ENCODE data around the gene WWC2.
A peak's percentile ranks its signal among the peaks of the same experiment; 100 is the strongest.
"Not testable (repeated sequence)": the region's sequence is repeated elsewhere in the genome, so short reads cannot be mapped to it uniquely, and the experiment has no call there.

Gene WWC2

GRCh38 chr4:183172881-183173280 is 73.8 kb downstream of the WWC2 start:
- ATAC-seq (no peak), DNase-seq (no peak)

GRCh38 chr4:183173580-183174526 is 74.8 kb downstream of the WWC2 start:
- no peak for ATAC-seq

GRCh38 chr4:183175631-183176232 is 76.7 kb downstream of the WWC2 start:
- DNase-seq, result no peak
- no peak for ATAC-seq

More at GRCh38 chr4:183173580-183174526, 74.8 kb downstream of the WWC2 start:
- DNase-seq, result no peak

- no peak for DNase-seq
Measured at GRCh38 chr4:183177001-183177400, 77.9 kb downstream of the WWC2 start.

GRCh38 chr4:183178201-183178600 is 79.1 kb downstream of the WWC2 start:
- DNase-seq (no peak), ATAC-seq (no peak)

More at GRCh38 chr4:183177001-183177400, 77.9 kb downstream of the WWC2 start:
- no peak for ATAC-seq

- ATAC-seq (no peak), DNase-seq (no peak)
Measured at GRCh38 chr4:183180096-183180495, 81.0 kb downstream of the WWC2 start.

GRCh38 chr4:183180621-183181020 is 81.6 kb downstream of the WWC2 start:
- ATAC-seq, result no peak
- no peak for DNase-seq

GRCh38 chr4:183181081-183181480 is 82.0 kb downstream of the WWC2 start:
- no peak for DNase-seq
- no peak for ATAC-seq

- ATAC-seq (peak; percentile 14), DNase-seq (peak; percentile 5)
Measured at GRCh38 chr4:183182873-183183725, 84.0 kb downstream of the WWC2 start.

- no peak for ATAC-seq
- no peak for DNase-seq
Measured at GRCh38 chr4:183183906-183184535, 85.0 kb downstream of the WWC2 start.

GRCh38 chr4:183185018-183185417 is 86.0 kb downstream of the WWC2 start:
- ATAC-seq (peak; percentile 78), DNase-seq (no peak)

GRCh38 chr4:183185559-183185958 is 86.5 kb downstream of the WWC2 start:
- DNase-seq (no peak), ATAC-seq (no peak)

- no peak for DNase-seq
- no peak for ATAC-seq
Measured at GRCh38 chr4:183186813-183187212, 87.8 kb downstream of the WWC2 start.

- DNase-seq, result no peak
- ATAC-seq, result no peak
Measured at GRCh38 chr4:183190900-183191527, 92.0 kb downstream of the WWC2 start.

GRCh38 chr4:183191630-183192029 is 92.6 kb downstream of the WWC2 start:
- no peak for ATAC-seq

GRCh38 chr4:183192571-183192970 is 93.5 kb downstream of the WWC2 start:
- ATAC-seq (no peak), DNase-seq (no peak)

More at GRCh38 chr4:183191630-183192029, 92.6 kb downstream of the WWC2 start:
- DNase-seq, result no peak

GRCh38 chr4:183193730-183194338 is 94.8 kb downstream of the WWC2 start:
- DNase-seq, ATAC-seq: not testable (repeated sequence)

- DNase-seq, result no peak
- no peak for ATAC-seq
Measured at GRCh38 chr4:183195534-183195933, 96.5 kb downstream of the WWC2 start.

GRCh38 chr4:183197140-183197539 is 98.1 kb downstream of the WWC2 start:
- no peak for ATAC-seq
- no peak for DNase-seq

GRCh38 chr4:183200453-183200852 is 101.4 kb downstream of the WWC2 start:
- ATAC-seq (no peak), DNase-seq (no peak)

- no peak for ATAC-seq
- no peak for DNase-seq
Measured at GRCh38 chr4:183201331-183201730, 102.3 kb downstream of the WWC2 start.
